Prostate gland (tissue), 2 donors: Measurements from ENCODE around the gene FARS2.

ENCODE experiments used
- CTCF ChIP-seq, 4 experiments: fragments of 200-600 bp in 2 of 4; fragments of 450-650 bp in 2 of 4; sonication (generic) in 2 of 4; IDR thresholded peaks; 1 replicate in 3 of 4; 2 replicates in 1 of 4; pipeline ENCODE4 v1.5.1; 2016 to 2019; ENCODE audit warnings: antibody characterized with exemption in 4 of 4, mild to moderate bottlenecking in 2 of 4, moderate library complexity in 2 of 4
- POLR2A ChIP-seq: fragments of 450-650 bp; IDR thresholded peaks from one replicate; pipeline ENCODE4 v1.6.1; 2016; ENCODE audit warnings: antibody characterized with exemption, mild to moderate bottlenecking

DNA sequence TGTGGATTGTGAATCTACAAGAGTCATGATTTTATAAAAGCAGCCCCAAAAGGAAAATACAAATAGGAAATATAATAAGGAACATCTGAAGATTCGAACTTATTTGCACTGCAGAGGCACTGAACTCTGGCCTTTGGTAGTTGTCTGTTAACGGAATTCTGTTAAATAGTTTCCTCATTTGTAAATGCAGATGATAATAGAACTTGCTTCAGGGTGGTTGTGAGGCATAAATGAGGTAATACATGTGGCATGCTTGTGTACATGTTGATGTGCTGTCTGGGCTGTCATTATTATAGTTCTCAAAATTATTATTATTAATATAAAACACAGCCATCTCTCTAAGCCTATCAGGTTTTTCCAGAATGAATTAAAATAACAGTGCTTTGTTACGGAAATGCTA, 443.4 kb downstream of the FARS2 start:
- TF ChIP-seq POLR2A, result no peak
- TF ChIP-seq CTCF (IDR thresholded peaks at IDR 0.05), result no peak
